Kidney (tissue), 22 donors: ENCODE measurements around the gene RTP3. TPM values are rescaled to one million over a fixed set of nuclear protein-coding genes. Genes with fewer than 3 reads are reported as not detected.

ENCODE experiments used
- DNase-seq, 5 donors: peaks; one replicate each; pipeline ENCODE4 v3.0.0-alpha.2; 2013 to 2020
- FAIRE-seq: peaks from 2 replicates; lab custom pipeline; 2012; peaks lifted over from hg19 to GRCh38; lab: Jason Lieb, UNC
- H3K27ac ChIP-seq, 2 donors: one replicate each; pipeline ENCODE4 v1.7.0; 2013; ENCODE audit warnings: low read depth in 2 of 2, low read length in 2 of 2, inconsistent platforms in 1 of 2
- H3K27me3 ChIP-seq: one replicate; pipeline ENCODE4 v1.7.1; 2013; ENCODE audit warnings: low read length, inconsistent platforms; ENCODE audit not compliant: control insufficient read depth, insufficient read depth
- H3K36me3 ChIP-seq, 3 donors: one replicate each; pipeline versions ENCODE4 v1.7.0 to v1.7.1; 2013; ENCODE audit warnings: low read length in 3 of 3, control low read depth in 1 of 3, inconsistent platforms in 1 of 3; ENCODE audit not compliant: insufficient read depth in 3 of 3, control insufficient read depth in 2 of 3
- H3K4me1 ChIP-seq, 3 donors: one replicate each; pipeline versions ENCODE4 v1.7.0 to v1.7.1; 2013; ENCODE audit warnings: low read length in 3 of 3, inconsistent platforms in 1 of 3, low read depth in 1 of 3; ENCODE audit not compliant: control insufficient read depth in 2 of 3, insufficient read depth in 2 of 3
- H3K4me3 ChIP-seq, 3 donors: one replicate each; pipeline versions ENCODE4 v1.7.0 to v1.8.1; 2013; ENCODE audit warnings: low read length in 3 of 3, control low read depth in 1 of 3, inconsistent platforms in 1 of 3
- H3K9ac ChIP-seq, 3 donors: one replicate each; pipeline versions ENCODE4 v1.7.0 to v1.7.1; 2013; ENCODE audit warnings: low read length in 3 of 3, control low read depth in 1 of 3, inconsistent platforms in 1 of 3
- H3K9me3 ChIP-seq, 3 donors: one replicate each; pipeline versions ENCODE4 v1.7.0 to v1.7.1; 2013; ENCODE audit warnings: low read length in 3 of 3, control low read depth in 1 of 3, inconsistent platforms in 1 of 3; ENCODE audit not compliant: control insufficient read depth in 2 of 3, insufficient read depth in 1 of 3
- intact Hi-C: fragments of 100-400 bp; cut with DNase I; formaldehyde crosslinking; loops from one replicate; pipeline ENCODE4 v1.11.1; 2022
- long read RNA-seq, 10 donors: library from polyadenylated mRNA in 1 of 10; unstranded in 1 of 10; transcript quantifications; one replicate each; pipeline ENCODE4 v2.0.0 and lab custom pipeline, GENCODE V29; 2021 to 2026
- polyA plus RNA-seq: library from polyadenylated mRNA; stranded (reverse); fragments of 350-450 nt; fragmentation: Illumina TruSeq; extraction: RNeasy Lipid Tissue Mini Kit (QIAGEN cat#74804); gene quantifications from one replicate; pipeline ENCODE4 v1.2.3, GENCODE V29; 2014; ENCODE audit warnings: low read depth, low replicate concordance; ENCODE audit not compliant: insufficient read depth
- total RNA-seq: library from RNA; stranded (reverse); fragmentation: NEBNext Ultra II Directional; extraction: Animal tissue kit (Norgen Biotek cat#: 25700); gene quantifications from one replicate; pipeline ENCODE4 v1.2.1, GENCODE V29; 2021
- TF ChIP-seq, protein P1 (sequence below): IDR thresholded peaks from 3 replicates; pipeline ENCODE4 v1.5.1; 2012; ENCODE audit warnings: mild to moderate bottlenecking, moderate library complexity, borderline replicate concordance; ENCODE audit not compliant: insufficient read depth; ENCODE audit errors: extremely low read depth
- donor health status: control.
- donor health status: control.
- donor health status: control.
- donor health status: control.
- donor health status: control.
- donor health status: DM: yes; HTN: yes; CAD: no.
- donor health status: Normal renal cell carcinoma (clear cell type).

Gene RTP3
- total RNA-seq, result not detected
- polyA plus RNA-seq, result 0.30 TPM
- long read RNA-seq, donor 1, result 0 reads
- long read RNA-seq, donor 2, result 0 reads
- long read RNA-seq, donor 3, result 0 reads
- long read RNA-seq, donor 4, result 0 reads
- long read RNA-seq, donor 5, result 0 reads
- long read RNA-seq, donor 6, result 0 reads
- long read RNA-seq, donor 7, result 0 reads
- long read RNA-seq, donor 8, result 0 reads
- long read RNA-seq, donor 9, result 0 reads
- long read RNA-seq, donor 10, result 0 reads

DNA sequence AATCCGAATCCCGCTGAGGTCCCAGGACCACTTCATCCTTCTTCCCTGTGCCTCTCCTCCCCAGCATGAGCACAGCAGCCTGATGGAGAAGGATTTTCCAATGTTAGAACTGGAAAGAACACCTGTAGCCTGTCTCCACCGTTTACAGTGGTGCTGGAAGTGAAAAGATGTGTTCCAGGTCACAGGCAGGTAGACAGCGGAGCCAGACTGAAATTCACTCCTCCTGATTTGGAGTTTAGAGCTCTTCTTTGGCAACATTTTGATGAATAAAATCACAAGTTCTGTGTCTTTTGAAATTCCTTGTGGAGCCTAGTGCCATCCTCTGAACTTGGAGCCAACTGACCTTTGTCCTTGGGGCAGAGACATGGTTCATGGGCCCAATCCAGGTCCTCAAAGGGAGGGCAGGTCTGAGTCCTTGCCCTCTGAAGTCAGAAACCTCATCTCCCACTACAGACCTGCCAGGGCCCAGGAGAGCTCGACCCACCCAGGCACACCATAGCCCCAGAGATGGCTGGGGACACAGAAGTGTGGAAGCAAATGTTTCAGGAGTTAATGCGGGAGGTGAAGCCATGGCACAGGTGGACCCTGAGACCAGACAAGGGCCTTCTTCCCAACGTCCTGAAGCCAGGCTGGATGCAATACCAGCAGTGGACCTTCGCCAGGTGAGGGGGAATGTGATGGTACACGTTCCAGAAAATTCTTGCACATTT lies at the start of gene RTP3:
Gene RTP3, plus strand, starts transcription at position 421 of the 710 bp plus-strand sequence. Its CDS starts 87 bp downstream, at position 508.
- no peak within 1 kb of the TSS for H3K9ac ChIP-seq
- H3K4me1 ChIP-seq, result no peaks in the 10 kb centered on the region
- FAIRE-seq (no peak), DNase-seq (no peak)
- no peaks in the 10 kb centered on the region for H3K36me3 ChIP-seq
- intact Hi-C loops, result loop anchor here (10.0 kb wide), 1 partner anchor 127 kb away; no protein-coding TSS in a partner anchor
- no peak within 1 kb of the TSS for H3K27ac ChIP-seq
- TF ChIP-seq, protein P1, sequence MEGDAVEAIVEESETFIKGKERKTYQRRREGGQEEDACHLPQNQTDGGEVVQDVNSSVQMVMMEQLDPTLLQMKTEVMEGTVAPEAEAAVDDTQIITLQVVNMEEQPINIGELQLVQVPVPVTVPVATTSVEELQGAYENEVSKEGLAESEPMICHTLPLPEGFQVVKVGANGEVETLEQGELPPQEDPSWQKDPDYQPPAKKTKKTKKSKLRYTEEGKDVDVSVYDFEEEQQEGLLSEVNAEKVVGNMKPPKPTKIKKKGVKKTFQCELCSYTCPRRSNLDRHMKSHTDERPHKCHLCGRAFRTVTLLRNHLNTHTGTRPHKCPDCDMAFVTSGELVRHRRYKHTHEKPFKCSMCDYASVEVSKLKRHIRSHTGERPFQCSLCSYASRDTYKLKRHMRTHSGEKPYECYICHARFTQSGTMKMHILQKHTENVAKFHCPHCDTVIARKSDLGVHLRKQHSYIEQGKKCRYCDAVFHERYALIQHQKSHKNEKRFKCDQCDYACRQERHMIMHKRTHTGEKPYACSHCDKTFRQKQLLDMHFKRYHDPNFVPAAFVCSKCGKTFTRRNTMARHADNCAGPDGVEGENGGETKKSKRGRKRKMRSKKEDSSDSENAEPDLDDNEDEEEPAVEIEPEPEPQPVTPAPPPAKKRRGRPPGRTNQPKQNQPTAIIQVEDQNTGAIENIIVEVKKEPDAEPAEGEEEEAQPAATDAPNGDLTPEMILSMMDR, result no peak
- no peak within 1 kb of the TSS for H3K4me3 ChIP-seq
- H3K9me3 ChIP-seq, result no peaks in the 10 kb centered on the region
- no peaks in the 10 kb centered on the region for H3K27me3 ChIP-seq

DNA sequence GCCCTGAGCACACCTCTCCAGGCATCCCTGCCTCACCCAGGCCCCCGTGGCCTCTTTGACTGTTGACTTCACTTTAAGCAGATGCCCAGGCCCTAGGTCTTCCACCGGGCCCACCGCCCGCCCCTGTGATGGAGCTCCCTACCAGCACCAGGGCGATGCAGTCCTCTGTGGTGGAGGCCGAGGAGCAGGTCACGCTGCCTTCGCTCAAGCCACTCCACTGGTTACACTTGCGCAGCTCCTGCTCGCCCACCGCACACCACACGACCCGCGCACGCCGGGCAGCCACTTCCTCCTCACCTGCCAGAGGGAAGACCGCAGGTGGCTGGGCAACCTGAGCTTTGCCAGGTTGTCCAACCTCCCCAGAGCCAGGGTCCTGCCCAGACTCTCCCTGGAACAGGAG lies 49.1 kb upstream of the RTP3 start:
- intact Hi-C loops, result no loop called here
- DNase-seq (no peak), FAIRE-seq (no peak)
- Histone ChIP-seq H3K9me3 (no peaks in the 10 kb centered on the region), H3K36me3 (no peaks in the 10 kb centered on the region), H3K9ac (no peak overlapping the region), H3K4me3 (no peak overlapping the region), H3K27ac (no peak overlapping the region), H3K4me1 (no peaks in the 10 kb centered on the region), H3K27me3 (no peaks in the 10 kb centered on the region)
- TF ChIP-seq, protein P1, result no peak

DNA sequence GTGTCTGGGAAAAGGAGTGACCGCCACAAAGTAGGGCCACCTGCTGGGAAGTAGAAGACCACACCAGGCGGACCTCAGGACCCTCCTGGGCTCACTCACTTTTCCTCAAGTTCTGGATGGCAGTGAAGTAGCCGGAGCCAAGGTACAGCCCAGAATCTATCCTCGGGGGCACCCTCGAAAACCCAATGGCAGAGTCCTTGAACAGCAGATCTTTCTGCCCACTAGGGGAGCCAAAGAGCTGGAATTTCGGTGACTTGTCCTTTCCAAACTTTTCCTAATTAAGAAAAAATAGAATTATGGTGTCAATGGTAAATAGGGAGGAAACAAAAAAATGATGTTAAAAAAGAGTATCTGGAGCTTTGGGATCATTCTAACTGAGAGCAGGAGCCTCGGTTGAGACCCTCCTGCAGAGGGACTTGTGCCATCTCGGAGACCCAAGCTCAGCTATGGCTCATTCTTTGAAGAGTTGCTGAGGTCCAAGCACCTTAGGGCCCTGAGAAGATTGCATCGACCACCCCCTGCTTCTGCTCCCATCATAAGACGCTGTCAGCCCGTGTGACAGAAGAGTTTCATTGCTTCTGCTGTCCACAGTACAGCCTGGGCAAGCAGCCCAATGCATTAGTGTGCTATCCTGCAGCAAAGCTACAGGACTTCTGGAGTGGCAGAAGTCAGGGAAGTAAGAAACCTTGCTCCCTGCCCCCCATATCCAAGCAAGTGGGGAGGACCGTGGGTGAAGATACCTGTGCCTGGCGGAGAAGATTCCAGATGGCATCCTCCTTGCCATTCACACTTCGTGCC lies 47.8 kb upstream of the RTP3 start:
- Histone ChIP-seq H3K4me1 (no peaks in the 10 kb centered on the region), H3K36me3 (no peaks in the 10 kb centered on the region), H3K27ac (no peak overlapping the region), H3K27me3 (no peaks in the 10 kb centered on the region), H3K4me3 (no peak overlapping the region), H3K9ac (no peak overlapping the region), H3K9me3 (no peaks in the 10 kb centered on the region)
- FAIRE-seq (no peak), DNase-seq (no peak)
- TF ChIP-seq, protein P1, result peak; percentile 41
- intact Hi-C loops, result no loop called here
